ENCODE measurements around the gene RUNDC1.
"Not testable (repeated sequence)": the region's sequence is repeated elsewhere in the genome, so short reads cannot be mapped to it uniquely, and the experiment has no call there.

RUNDC1 gene

GRCh38 chr17:42997390-42997983, 17.1 kb downstream of the RUNDC1 start:
- H3K27me3 ChIP-seq (ENCODE audit: insufficient read depth, low read length, poor library complexity) = no peaks in the 10 kb centered on the region
- no peak for TF ChIP-seq EZH2 (IDR thresholded peaks at IDR 0.05; ENCODE audit: borderline replicate concordance, low read depth, low read length, severe bottlenecking)
- no peak for TF ChIP-seq CTCF (IDR thresholded peaks at IDR 0.05; ENCODE audit: borderline replicate concordance, extremely low read depth, low read length, poor library complexity, severe bottlenecking)
- peaks cover 53% of the 10 kb centered on the region for H3K36me3 ChIP-seq (ENCODE audit: insufficient read depth, low read length)
- H3K4me2 ChIP-seq (ENCODE audit: insufficient read depth, low read length) = peak overlapping the region; percentile 70
- peak overlapping the region; percentile 61 for H3K27ac ChIP-seq (ENCODE audit: low read length)
- DNase-seq (no peak), ATAC-seq (ENCODE audit: insufficient read depth, low read depth) (peak; percentile 1; the same call in 1 of the 3 replicates)
- peak overlapping the region; percentile 82 for H2AFZ ChIP-seq (ENCODE audit: low read depth, low read length)
- H3K79me2 ChIP-seq (ENCODE audit: insufficient read depth, low read length) = peaks cover 21% of the 10 kb centered on the region
- peaks cover 26% of the 10 kb centered on the region for H3K4me1 ChIP-seq (ENCODE audit: insufficient read depth, low read length)
- H3K4me3 ChIP-seq (ENCODE audit: low read depth in 1 of 2, low read length in 2 of 2) = peak overlapping the region; percentile 8 to 51; a peak in 3 of 4 replicates
- peaks cover 25% of the 10 kb centered on the region for H4K20me1 ChIP-seq (ENCODE audit: insufficient read depth, low read length)
- H3K9ac ChIP-seq (ENCODE audit: low read depth, low read length) = peak overlapping the region; percentile 50
- no peaks in the 10 kb centered on the region for H3K9me3 ChIP-seq (ENCODE audit: insufficient read depth, low read length, severe bottlenecking)

- H3K36me3 ChIP-seq (ENCODE audit: insufficient read depth, low read length) = peaks cover 53% of the 10 kb centered on the region
- TF ChIP-seq CTCF (IDR thresholded peaks at IDR 0.05; ENCODE audit: borderline replicate concordance, extremely low read depth, low read length, poor library complexity, severe bottlenecking) (peak; percentile 95), EZH2 (IDR thresholded peaks at IDR 0.05; ENCODE audit: borderline replicate concordance, low read depth, low read length, severe bottlenecking) (no peak)
- peak within 1 kb of the TSS; percentile 84 for H3K27ac ChIP-seq (ENCODE audit: low read length)
Measured at GRCh38 chr17:42997984-42998938, 17.9 kb downstream of the RUNDC1 start, which contains the start of gene RPL27. TSS of gene RPL27 (plus strand) at chr17:42998419. CDS start at chr17:42998751, 332 bp downstream.

GRCh38 chr17:42999003-42999525, 18.7 kb downstream of the RUNDC1 start:
- Histone ChIP-seq H3K36me3 (ENCODE audit: insufficient read depth, low read length) (peaks cover 58% of the 10 kb centered on the region), H3K27ac (ENCODE audit: low read length) (peak overlapping the region; percentile 84)

More at GRCh38 chr17:42997984-42998938, 17.9 kb downstream of the RUNDC1 start, which contains the start of gene RPL27:
- DNase-seq = peak; percentile 99
- Histone ChIP-seq H3K9me3 (ENCODE audit: insufficient read depth, low read length, severe bottlenecking) (no peaks in the 10 kb centered on the region), H3K79me2 (ENCODE audit: insufficient read depth, low read length) (peaks cover 21% of the 10 kb centered on the region), H4K20me1 (ENCODE audit: insufficient read depth, low read length) (peaks cover 25% of the 10 kb centered on the region), H3K9ac (ENCODE audit: low read depth, low read length) (peak within 1 kb of the TSS; percentile 86), H3K4me1 (ENCODE audit: insufficient read depth, low read length) (peaks cover 26% of the 10 kb centered on the region), H3K4me3 (ENCODE audit: low read depth in 1 of 2, low read length in 2 of 2) (peak within 1 kb of the TSS; percentile 76 to 80), H2AFZ (ENCODE audit: low read depth, low read length) (peak within 1 kb of the TSS; percentile 82), H3K4me2 (ENCODE audit: insufficient read depth, low read length) (peak within 1 kb of the TSS; percentile 74), H3K27me3 (ENCODE audit: insufficient read depth, low read length, poor library complexity) (no peaks in the 10 kb centered on the region)
- peak; percentile 96 for ATAC-seq (ENCODE audit: insufficient read depth, low read depth)

GRCh38 chr17:43000894-43001293, 20.5 kb downstream of the RUNDC1 start:
- Histone ChIP-seq H3K4me1 (ENCODE audit: insufficient read depth, low read length) (peaks cover 26% of the 10 kb centered on the region), H3K79me2 (ENCODE audit: insufficient read depth, low read length) (peaks cover 21% of the 10 kb centered on the region), H4K20me1 (ENCODE audit: insufficient read depth, low read length) (peaks cover 25% of the 10 kb centered on the region), H3K36me3 (ENCODE audit: insufficient read depth, low read length) (peaks cover 52% of the 10 kb centered on the region)
- H3K9ac ChIP-seq (ENCODE audit: low read depth, low read length); H3K9me3 ChIP-seq (ENCODE audit: insufficient read depth, low read length, severe bottlenecking); H2AFZ ChIP-seq (ENCODE audit: low read depth, low read length); DNase-seq; H3K27ac ChIP-seq (ENCODE audit: low read length); H3K27me3 ChIP-seq (ENCODE audit: insufficient read depth, low read length, poor library complexity); ATAC-seq (ENCODE audit: insufficient read depth, low read depth); H3K4me2 ChIP-seq (ENCODE audit: insufficient read depth, low read length); H3K4me3 ChIP-seq (ENCODE audit: low read depth in 1 of 2, low read length in 2 of 2): not testable (repeated sequence)

More at GRCh38 chr17:42999003-42999525, 18.7 kb downstream of the RUNDC1 start:
- peaks cover 25% of the 10 kb centered on the region for H4K20me1 ChIP-seq (ENCODE audit: insufficient read depth, low read length)
- H3K79me2 ChIP-seq (ENCODE audit: insufficient read depth, low read length) = peaks cover 21% of the 10 kb centered on the region
- H3K4me1 ChIP-seq (ENCODE audit: insufficient read depth, low read length) = peaks cover 26% of the 10 kb centered on the region
- no peak for ATAC-seq (ENCODE audit: insufficient read depth, low read depth)
- no peak for DNase-seq
- TF ChIP-seq EZH2 (IDR thresholded peaks at IDR 0.05; ENCODE audit: borderline replicate concordance, low read depth, low read length, severe bottlenecking) (no peak), CTCF (IDR thresholded peaks at IDR 0.05; ENCODE audit: borderline replicate concordance, extremely low read depth, low read length, poor library complexity, severe bottlenecking) (no peak)
- peak overlapping the region; percentile 74 for H3K4me2 ChIP-seq (ENCODE audit: insufficient read depth, low read length)
- H3K4me3 ChIP-seq (ENCODE audit: low read depth in 1 of 2, low read length in 2 of 2) = peak overlapping the region; percentile 76 to 80
- H2AFZ ChIP-seq (ENCODE audit: low read depth, low read length) = peak overlapping the region; percentile 69; the same call in 1 of the 2 replicates
- H3K9ac ChIP-seq (ENCODE audit: low read depth, low read length) = peak overlapping the region; percentile 86
- H3K27me3 ChIP-seq (ENCODE audit: insufficient read depth, low read length, poor library complexity) = no peaks in the 10 kb centered on the region
- no peaks in the 10 kb centered on the region for H3K9me3 ChIP-seq (ENCODE audit: insufficient read depth, low read length, severe bottlenecking)
